H1 (cell line): ENCODE results near the gene MRTFA. TPM values are rescaled to one million over a fixed set of nuclear protein-coding genes. Genes with fewer than 3 reads are reported as not detected.
A peak's percentile ranks its signal among the peaks of the same experiment; 100 is the strongest.

ENCODE experiments used
- CTCF ChIA-PET: fragments of 300-600 bp; sonication (Branson Sonifier 250); formaldehyde crosslinking; loops from one replicate; lab custom pipeline; 2021; ENCODE audit not compliant: partially characterized antibody; lab: Charles Lee
- POLR2A ChIA-PET: fragments of 300-600 bp; sonication (Branson Sonifier 250); formaldehyde crosslinking; loops from one replicate; lab custom pipeline; 2021; ENCODE audit warnings: inconsistent platforms; ENCODE audit not compliant: partially characterized antibody; lab: Charles Lee
- DNase-seq, 2 experiments: peaks; one replicate each; pipeline versions ENCODE4 v3.0.0 to v3.0.0-alpha.2; 2010 to 2022; ENCODE audit warnings: low spot score in 2 of 2, low read depth in 1 of 2, mixed read lengths in 1 of 2
- FAIRE-seq: peaks from 2 replicates; lab custom pipeline; 2011; peaks lifted over from hg19 to GRCh38; lab: Jason Lieb, UNC
- H2AFZ ChIP-seq: 2 replicates; pipeline ENCODE4 v1.8.1; 2012; ENCODE audit warnings: low read length, inconsistent platforms
- H2AK5ac ChIP-seq: 2 replicates; pipeline ENCODE4 v1.6.1; 2013; ENCODE audit warnings: low read depth, low read length
- H2BK120ac ChIP-seq: replicated peaks from 2 replicates; pipeline ENCODE3; 2013; ENCODE audit warnings: low read depth, low read length, inconsistent platforms
- H2BK12ac ChIP-seq: 2 replicates; pipeline ENCODE4 v1.6.1; 2013; ENCODE audit warnings: low read depth, low read length
- H2BK15ac ChIP-seq: 2 replicates; pipeline ENCODE4 v1.6.1; 2013; ENCODE audit warnings: low read length
- H2BK20ac ChIP-seq: 2 replicates; pipeline ENCODE4 v1.6.1; 2013; ENCODE audit warnings: low read length
- H2BK5ac ChIP-seq: 2 replicates; pipeline ENCODE4 v1.6.1; 2013; ENCODE audit warnings: low read depth, low read length
- H3K14ac ChIP-seq: 2 replicates; pipeline ENCODE4 v1.6.1; 2013; ENCODE audit warnings: inconsistent platforms; ENCODE audit not compliant: insufficient read length
- H3K18ac ChIP-seq: 2 replicates; pipeline ENCODE4 v1.6.1; 2013; ENCODE audit warnings: low read length; ENCODE audit errors: extremely low read depth
- H3K23ac ChIP-seq: 2 replicates; pipeline ENCODE4 v1.6.1; 2013; ENCODE audit warnings: inconsistent platforms; ENCODE audit not compliant: insufficient read length
- H3K23me2 ChIP-seq: 2 replicates; pipeline ENCODE4 v1.6.1; 2013; ENCODE audit warnings: low read depth, low read length
- H3K27ac ChIP-seq: 2 replicates; pipeline ENCODE4 v1.6.1; 2011; ENCODE audit warnings: low read depth, low read length, inconsistent platforms
- H3K27me3 ChIP-seq, 4 experiments: replicated peaks in 1 of 4; 1 replicate in 1 of 4; 2 replicates in 3 of 4; pipeline versions ENCODE4 v1.6.1 to v1.8.1; 2011 to 2013; ENCODE audit warnings: low read length in 3 of 4, mild to moderate bottlenecking in 3 of 4, inconsistent platforms in 2 of 4, mixed read lengths in 2 of 4, moderate library complexity in 1 of 4; ENCODE audit not compliant: control insufficient read depth in 3 of 4, insufficient read depth in 3 of 4; ENCODE audit errors: extremely low read depth in 1 of 4
- H3K36me3 ChIP-seq, 4 experiments: 2 replicates each; pipeline versions ENCODE4 v1.6.1 to v1.8.1; 2011 to 2013; ENCODE audit warnings: mild to moderate bottlenecking in 4 of 4, low read length in 3 of 4, moderate library complexity in 2 of 4, control low read depth in 1 of 4, inconsistent platforms in 1 of 4; ENCODE audit not compliant: insufficient read depth in 4 of 4, control insufficient read depth in 2 of 4
- H3K4ac ChIP-seq: replicated peaks from 2 replicates; pipeline ENCODE3; 2013; ENCODE audit warnings: low read length, low read depth, mixed read lengths, inconsistent platforms; ENCODE audit not compliant: insufficient read length
- H3K4me1 ChIP-seq, 4 experiments: replicated peaks in 1 of 4; 1 replicate in 1 of 4; 2 replicates in 3 of 4; pipeline versions ENCODE4 v1.6.1 to v1.8.1; 2011 to 2013; ENCODE audit warnings: low read length in 3 of 4, inconsistent platforms in 2 of 4, mixed read lengths in 1 of 4; ENCODE audit not compliant: insufficient read depth in 4 of 4, control insufficient read depth in 3 of 4
- H3K4me2 ChIP-seq, 2 experiments: 2 replicates each; pipeline versions ENCODE4 v1.6.1 to v1.8.1; 2011 to 2013; ENCODE audit warnings: low read depth in 2 of 2, low read length in 2 of 2, control low read depth in 1 of 2, inconsistent platforms in 1 of 2, mild to moderate bottlenecking in 1 of 2; ENCODE audit not compliant: insufficient read depth in 1 of 2
- H3K4me3 ChIP-seq, 4 experiments: fragments of 200-600, 300-600 bp in 1 of 4; sonication (generic), shearing (Covaris generic), sonication (Bioruptor Twin) in 1 of 4; 2 replicates each; pipeline versions ENCODE4 v1.5.1 to v1.8.1; 2011 to 2016; ENCODE audit warnings: low read length in 4 of 4, low read depth in 3 of 4, control low read depth in 2 of 4, inconsistent platforms in 2 of 4, mild to moderate bottlenecking in 2 of 4, mixed read lengths in 1 of 4, moderate library complexity in 1 of 4; ENCODE audit not compliant: insufficient read depth in 2 of 4; ENCODE audit errors: extremely low read depth in 1 of 4
- H3K56ac ChIP-seq: replicated peaks from 2 replicates; pipeline ENCODE3; 2013; ENCODE audit warnings: low read depth, mild to moderate bottlenecking, mixed read lengths, low read length, inconsistent platforms; ENCODE audit not compliant: insufficient read length
- H3K79me1 ChIP-seq: 2 replicates; pipeline ENCODE4 v1.6.1; 2013; ENCODE audit warnings: low read depth, low read length, control low read depth
- H3K79me2 ChIP-seq, 2 experiments: 2 replicates each; pipeline versions ENCODE4 v1.6.1 to v1.8.1; 2012 to 2013; ENCODE audit warnings: low read length in 2 of 2, mild to moderate bottlenecking in 2 of 2, inconsistent platforms in 1 of 2; ENCODE audit not compliant: insufficient read depth in 2 of 2, control insufficient read depth in 1 of 2
- H3K9ac ChIP-seq, 4 experiments: replicated peaks in 1 of 4; 1 replicate in 1 of 4; 2 replicates in 3 of 4; pipeline versions ENCODE4 v1.6.1 to v1.8.1; 2011 to 2013; ENCODE audit warnings: low read depth in 3 of 4, low read length in 3 of 4, control low read depth in 2 of 4, mild to moderate bottlenecking in 2 of 4, moderate library complexity in 2 of 4, inconsistent platforms in 1 of 4; ENCODE audit errors: extremely low read depth in 1 of 4
- H3K9me3 ChIP-seq, 2 experiments: 2 replicates each; pipeline versions ENCODE4 v1.6.1 to v1.8.1; 2012 to 2013; ENCODE audit warnings: mild to moderate bottlenecking in 2 of 2, moderate library complexity in 2 of 2, control low read depth in 1 of 2, inconsistent platforms in 1 of 2, low read depth in 1 of 2, low read length in 1 of 2, mixed read lengths in 1 of 2; ENCODE audit not compliant: insufficient read depth in 2 of 2
- H4K20me1 ChIP-seq, 2 experiments: replicated peaks in 1 of 2; 2 replicates each; pipeline versions ENCODE3 to v1.8.1; 2011 to 2013; ENCODE audit warnings: inconsistent platforms in 2 of 2, low read length in 2 of 2, mild to moderate bottlenecking in 1 of 2; ENCODE audit not compliant: insufficient read depth in 2 of 2, control insufficient read depth in 1 of 2
- H4K5ac ChIP-seq: 2 replicates; pipeline ENCODE4 v1.6.1; 2013; ENCODE audit warnings: low read length, low read depth, mixed read lengths, inconsistent platforms; ENCODE audit not compliant: insufficient read length
- H4K8ac ChIP-seq: 2 replicates; pipeline ENCODE4 v1.8.0; 2013; ENCODE audit warnings: mild to moderate bottlenecking, moderate library complexity, low read length, inconsistent platforms; ENCODE audit not compliant: insufficient read depth; ENCODE audit errors: extremely low read depth
- H4K91ac ChIP-seq: replicated peaks from 2 replicates; pipeline ENCODE3; 2013; ENCODE audit warnings: low read length, mixed read lengths, inconsistent platforms; ENCODE audit not compliant: insufficient read length
- MAFK ChIP-seq: IDR thresholded peaks from 2 replicates; pipeline ENCODE4 v1.6.1; 2012; ENCODE audit warnings: low read depth, mild to moderate bottlenecking, improper control_type of control experiment, low read length
- TCF12 ChIP-seq: IDR thresholded peaks from 2 replicates; pipeline ENCODE4 v1.6.1; 2011; ENCODE audit warnings: low read depth, mild to moderate bottlenecking, low read length
- WGBS, 2 experiments: shearing (Covaris generic) in 1 of 2; methylation state at CpG; one replicate each; pipeline versions ENCODE4 v1.1.6 to v1.1.7; 2013 to 2015; ENCODE audit warnings: low lambda C conversion rate in 2 of 2, mixed read lengths in 2 of 2, inconsistent platforms in 1 of 2, low coverage in 1 of 2, missing lambda C conversion rate in 1 of 2; ENCODE audit not compliant: insufficient replicate concordance in 2 of 2, insufficient coverage in 1 of 2, insufficient read length in 1 of 2; ENCODE audit errors: extremely low coverage in 1 of 2, missing lambda C conversion rate in 1 of 2; 5-methylcytosine and 5-hydroxymethylcytosine counted together
- polyA plus RNA-seq, 7 experiments: library from polyadenylated mRNA; depleted of rRNA in 3 of 7; stranded (reverse) in 5 of 7; unstranded in 2 of 7; fragments of >200 nt in 5 of 7; fragments of 200-250 nt in 2 of 7; gene quantifications; 1 replicate in 5 of 7; 2 replicates in 1 of 7; 4 replicates in 1 of 7; pipeline versions ENCODE4 v1.2.1 to v1.2.3, GENCODE V29; 2011 to 2013; ENCODE audit warnings: missing spikeins in 2 of 7, mixed read lengths in 2 of 7
- total RNA-seq: library from RNA; stranded (reverse); fragmentation: NEBNext Ultra II Directional; extraction: Animal tissue kit (Norgen Biotek cat#: 25700); gene quantifications from 2 replicates; pipeline ENCODE4 v1.2.1, GENCODE V29; 2021

The MRTFA gene
- total and polyA plus RNA-seq, 2 of the 8 experiments (the other 6 are each of a cell fraction or from before 2014, with no cell fraction given), result 5.4 to 37.9 TPM

GRCh38 chr22:40668611-40669411 is 32.3 kb upstream of the MRTFA start:
- 87% methylated on average over 9 of the region's 11 CpGs; no CpG with 5 or more reads in 1 of the 2 experiments for WGBS, 2 experiments
- Histone ChIP-seq H3K4ac (no peak overlapping the region), H3K18ac (no peak overlapping the region), H3K4me2 (no peak overlapping the region), H3K79me2 (no peaks in the 10 kb centered on the region), H3K14ac (no peak overlapping the region), H2BK20ac (no peak overlapping the region; the same call in 1 of the 2 replicates), H3K27ac (no peak overlapping the region), H3K79me1 (no peaks in the 10 kb centered on the region), H2BK5ac (no peak overlapping the region), H4K5ac (no peak overlapping the region), H2BK120ac (no peak overlapping the region), H2BK15ac (no peak overlapping the region), H2AFZ (no peak overlapping the region), H3K56ac (no peak overlapping the region), H2BK12ac (no peak overlapping the region), H4K8ac (no peak overlapping the region), H2AK5ac (no peak overlapping the region), H4K20me1 (no peaks in the 10 kb centered on the region), H3K36me3 (no peaks in the 10 kb centered on the region), H3K9me3 (no peaks in the 10 kb centered on the region), H3K23me2 (no peaks in the 10 kb centered on the region), H3K23ac (no peak overlapping the region), H4K91ac (no peak overlapping the region), H3K4me1 (no peaks in the 10 kb centered on the region), H3K4me3 (no peak overlapping the region), H3K9ac (no peak overlapping the region), H3K27me3 (no peaks in the 10 kb centered on the region)
- POLR2A ChIA-PET, result no interaction called here
- FAIRE-seq (peak; percentile 19), DNase-seq (no peak)
- CTCF ChIA-PET, result interaction anchor here (0.5 to 0.8 kb wide), 2 partner anchors 11 to 92 kb away, joined by 3 read pairs; no protein-coding TSS in a partner anchor
- TF ChIP-seq TCF12 (no peak), MAFK (no peak)
